GM18508 (cell line): ENCODE results near the gene PSMA8.
"Not testable (repeated sequence)": the region's sequence is repeated elsewhere in the genome, so short reads cannot be mapped to it uniquely, and the experiment has no call there.

ENCODE experiments used
- ATAC-seq: cut with Tn5 transposase; IDR thresholded peaks from one replicate; pipeline ENCODE4 v1.9.1; 2021; ENCODE audit warnings: moderate number of reproducible peaks; ENCODE audit not compliant: insufficient read depth, unreplicated experiment

The PSMA8 gene

GRCh38 chr18:26228562-26229260, 95.0 kb downstream of the PSMA8 start:
- ATAC-seq: no peak

GRCh38 chr18:26230497-26230896, 96.8 kb downstream of the PSMA8 start:
- ATAC-seq: no peak

GRCh38 chr18:26233208-26233607, 99.5 kb downstream of the PSMA8 start:
- ATAC-seq: no peak

- not testable (repeated sequence) for ATAC-seq
Measured at GRCh38 chr18:26237363-26237762, 103.7 kb downstream of the PSMA8 start.

GRCh38 chr18:26238718-26239117, 105.0 kb downstream of the PSMA8 start:
- not testable (repeated sequence) for ATAC-seq

GRCh38 chr18:26242392-26242791, 108.7 kb downstream of the PSMA8 start:
- not testable (repeated sequence) for ATAC-seq
